DMS53 treated with DMSO at 0.1 percent for 48 hours (cell line): ENCODE results near the gene OSCAR.

Experiments
- DNase-seq: peaks from one replicate; lab custom pipeline; 2025; ENCODE audit not compliant: unreplicated experiment; lab: John Stamatoyannopoulos, UW

The OSCAR gene

GRCh38 chr19:54095136-54095858 lies 5.3 kb downstream of the OSCAR start:
- DNase-seq: no peak

- DNase-seq: no peak
Measured at GRCh38 chr19:54094426-54095000, 6.1 kb downstream of the OSCAR start.

GRCh38 chr19:54084410-54084809 lies 16.2 kb downstream of the OSCAR start:
- no peak for DNase-seq

GRCh38 chr19:54081032-54081431 lies 19.6 kb downstream of the OSCAR start, which contains the start of gene TARM1:
TARM1 (minus strand) TSS chr19:54081365; CDS start chr19:54081340, 25 bp downstream.
- no peak for DNase-seq

- no peak for DNase-seq
Measured at GRCh38 chr19:54077334-54077733, 23.3 kb downstream of the OSCAR start.

- no peak for DNase-seq
Measured at GRCh38 chr19:54074851-54075250, 25.8 kb downstream of the OSCAR start.

- DNase-seq: no peak
Measured at GRCh38 chr19:54073829-54074228, 26.8 kb downstream of the OSCAR start.

- no peak for DNase-seq
Measured at GRCh38 chr19:54069470-54069869, 31.1 kb downstream of the OSCAR start.

- no peak for DNase-seq
Measured at GRCh38 chr19:54063350-54064116, 37.1 kb downstream of the OSCAR start, which contains the start of gene VSTM1. VSTM1 (minus strand) TSS chr19:54063897; CDS start chr19:54063777, 120 bp downstream.

GRCh38 chr19:54062643-54063042 lies 38.0 kb downstream of the OSCAR start:
- DNase-seq: no peak

GRCh38 chr19:54047616-54048015 lies 53.0 kb downstream of the OSCAR start:
- DNase-seq: no peak

- no peak for DNase-seq
Measured at GRCh38 chr19:54045771-54046170, 54.8 kb downstream of the OSCAR start.
